ENCODE measurements around the gene TCTN1.
A peak's percentile ranks its signal among the peaks of the same experiment; 100 is the strongest.

The TCTN1 gene

GRCh38 chr12:110677206-110677911 is 63.4 kb downstream of the TCTN1 start:
- DNase-seq (ENCODE audit: extremely low read depth in 1 of 2, low read depth in 1 of 2): no peak

- no peak for DNase-seq (ENCODE audit: extremely low read depth in 1 of 2, low read depth in 1 of 2)
Measured at GRCh38 chr12:110677982-110678381, 64.1 kb downstream of the TCTN1 start.

DNA sequence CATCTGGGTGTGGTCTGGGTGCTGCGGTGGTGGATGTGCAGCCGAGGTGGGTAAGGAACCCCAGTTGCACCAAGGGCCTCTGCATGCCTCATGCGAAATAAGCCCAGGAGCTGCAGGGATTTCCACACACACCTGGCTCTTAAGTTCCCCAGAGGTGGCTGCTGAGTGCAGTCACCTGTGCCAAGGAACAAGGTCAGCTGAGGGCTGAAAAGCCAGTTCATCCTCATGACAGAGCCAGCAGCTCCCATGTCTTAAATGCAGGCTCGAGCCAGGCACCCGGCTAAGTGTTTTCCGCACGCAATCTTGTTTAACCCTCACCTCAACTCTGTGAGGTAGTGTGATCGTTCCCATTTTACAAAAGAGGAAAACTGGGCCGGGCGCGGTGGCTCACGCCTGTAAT is 65.3 kb downstream of the TCTN1 start:
- no peak for DNase-seq (ENCODE audit: extremely low read depth in 1 of 2, low read depth in 1 of 2)

GRCh38 chr12:110680032-110680431 is 66.1 kb downstream of the TCTN1 start:
- no peak for DNase-seq (ENCODE audit: extremely low read depth in 1 of 2, low read depth in 1 of 2)

- no peak for DNase-seq (ENCODE audit: extremely low read depth in 1 of 2, low read depth in 1 of 2)
Measured at GRCh38 chr12:110683888-110684287, 70.0 kb downstream of the TCTN1 start.

GRCh38 chr12:110684312-110684836 is 70.4 kb downstream of the TCTN1 start:
- no peak for DNase-seq (ENCODE audit: extremely low read depth in 1 of 2, low read depth in 1 of 2)

GRCh38 chr12:110686294-110686903 is 72.5 kb downstream of the TCTN1 start:
- no peak for DNase-seq (ENCODE audit: extremely low read depth in 1 of 2, low read depth in 1 of 2)

DNA sequence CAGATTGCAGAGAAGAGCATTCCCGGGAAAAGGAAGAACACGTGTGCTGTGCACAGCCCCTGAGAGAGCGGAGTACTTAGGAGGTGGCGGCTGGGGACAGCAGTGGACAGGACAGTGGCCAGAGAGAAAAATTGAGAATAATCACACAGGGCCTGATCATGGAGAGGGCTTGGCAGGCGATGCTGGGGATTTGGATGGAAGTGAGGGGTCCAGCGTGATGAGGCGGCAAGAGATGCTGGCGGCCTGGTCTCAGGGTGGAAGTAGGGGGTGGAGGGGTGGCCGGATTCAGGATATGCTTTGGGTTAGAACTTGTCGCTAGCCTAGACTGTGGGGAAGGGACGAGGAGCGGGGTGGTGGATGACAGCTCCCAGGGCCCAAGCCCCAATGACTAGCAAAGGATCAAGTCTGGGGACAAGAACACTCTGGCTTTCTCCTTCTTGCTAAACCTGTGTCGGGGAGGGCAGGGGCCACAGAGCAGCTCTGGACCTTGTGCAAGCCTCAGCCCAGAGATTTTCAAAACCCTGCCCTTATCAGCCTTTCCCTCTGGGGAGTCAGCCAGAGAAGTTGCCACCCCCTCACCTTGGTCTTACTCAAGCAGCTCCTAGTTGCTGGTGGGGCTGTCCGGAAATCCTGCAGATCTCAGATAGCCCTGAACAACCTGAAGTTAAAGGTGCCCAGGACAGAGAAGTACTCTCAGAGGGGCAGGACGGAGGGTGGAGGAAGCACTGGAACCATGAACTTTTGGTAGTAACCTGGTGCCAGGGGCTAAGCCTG is 73.7 kb downstream of the TCTN1 start:
- DNase-seq (ENCODE audit: extremely low read depth in 1 of 2, low read depth in 1 of 2): no peak

GRCh38 chr12:110688446-110689280 is 74.7 kb downstream of the TCTN1 start, which contains the start of gene HVCN1:
Gene HVCN1, minus strand, starts transcription at chr12:110689115. Its CDS starts 5,870 bp downstream, at chr12:110683245.
- DNase-seq (ENCODE audit: extremely low read depth in 1 of 2, low read depth in 1 of 2): no peak

- DNase-seq (ENCODE audit: extremely low read depth in 1 of 2, low read depth in 1 of 2): peak; percentile 34 to 40
Measured at GRCh38 chr12:110689281-110690126, 75.6 kb downstream of the TCTN1 start.

- DNase-seq (ENCODE audit: extremely low read depth in 1 of 2, low read depth in 1 of 2): no peak
Measured at GRCh38 chr12:110690127-110690430, 76.2 kb downstream of the TCTN1 start.

DNA sequence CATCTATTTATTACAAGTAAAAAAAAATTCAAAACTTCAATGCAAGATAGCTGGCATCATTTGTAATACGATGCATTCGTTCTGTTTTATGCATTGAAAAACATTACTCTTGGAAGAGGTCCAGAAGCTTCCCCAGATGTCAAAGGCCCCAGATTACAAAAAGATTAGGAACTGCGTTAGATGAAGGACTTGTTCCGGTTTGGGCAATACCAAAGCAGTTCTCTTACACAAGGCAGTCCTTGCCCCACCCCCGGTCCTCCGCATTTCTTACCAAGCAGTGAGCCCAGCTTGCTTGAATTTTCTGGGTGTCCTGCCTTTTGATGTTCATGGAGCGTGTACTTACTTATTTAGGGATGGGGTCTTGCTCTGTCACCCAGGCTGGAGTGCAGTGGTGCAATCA is 79.8 kb downstream of the TCTN1 start:
- no peak for DNase-seq (ENCODE audit: extremely low read depth in 1 of 2, low read depth in 1 of 2)

GRCh38 chr12:110694330-110694901 is 80.5 kb downstream of the TCTN1 start:
- no peak for DNase-seq (ENCODE audit: extremely low read depth in 1 of 2, low read depth in 1 of 2)

DNA sequence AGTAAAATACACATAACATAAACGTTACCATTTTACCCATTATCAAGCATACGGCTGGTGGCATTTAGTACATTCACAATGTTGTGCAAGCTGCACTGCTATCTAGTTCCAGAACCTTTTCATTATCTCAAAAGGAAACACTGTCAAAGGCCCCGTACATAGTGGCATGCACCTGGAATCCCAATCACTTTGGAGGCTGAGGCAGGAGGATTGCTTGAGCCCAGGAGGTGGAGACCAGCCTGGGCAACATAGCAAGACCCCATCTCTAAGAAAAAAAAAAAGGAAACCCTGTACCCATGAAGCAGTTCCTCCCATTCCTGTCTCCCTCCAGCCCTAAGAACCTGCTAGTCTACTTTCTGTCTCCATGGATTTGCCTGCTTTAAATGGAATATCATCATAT is 82.4 kb downstream of the TCTN1 start:
- DNase-seq (ENCODE audit: extremely low read depth in 1 of 2, low read depth in 1 of 2): no peak

DNA sequence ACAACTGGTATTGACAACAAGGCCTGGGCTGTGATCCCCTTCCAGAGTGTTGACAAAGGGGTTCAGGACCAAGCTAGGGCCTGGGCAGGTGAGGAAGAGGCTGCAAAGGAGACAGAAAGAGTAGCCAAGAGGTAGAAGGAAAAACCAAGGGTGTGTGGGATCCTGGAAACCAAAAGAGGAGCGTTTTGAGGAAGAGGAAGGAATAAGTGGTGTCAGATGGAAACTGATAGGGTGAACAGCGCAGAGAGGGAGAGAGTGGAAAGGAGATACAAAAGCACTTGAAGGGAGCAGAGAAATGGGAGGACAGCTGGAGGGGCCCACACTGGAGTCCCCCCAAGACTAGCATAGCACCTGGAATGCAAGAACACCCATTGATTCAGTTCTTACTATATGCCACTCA is 83.3 kb downstream of the TCTN1 start:
- no peak for DNase-seq (ENCODE audit: extremely low read depth in 1 of 2, low read depth in 1 of 2)

GRCh38 chr12:110698171-110698902 is 84.4 kb downstream of the TCTN1 start:
- peak; percentile 46 to 64 for DNase-seq (ENCODE audit: extremely low read depth in 1 of 2, low read depth in 1 of 2)

Measured in stimulated activated CD8-positive, alpha-beta memory T cell treated with anti-CD3 and anti-CD28 coated beads, Interleukin-7, amount 100 ng/mL, for 48 hours (primary cell).